ENCODE data around the gene YIPF2.
A peak's percentile ranks its signal among the peaks of the same experiment; 100 is the strongest.
"Not testable (repeated sequence)": the region's sequence is repeated elsewhere in the genome, so short reads cannot be mapped to it uniquely, and the experiment has no call there.

YIPF2 gene

DNA sequence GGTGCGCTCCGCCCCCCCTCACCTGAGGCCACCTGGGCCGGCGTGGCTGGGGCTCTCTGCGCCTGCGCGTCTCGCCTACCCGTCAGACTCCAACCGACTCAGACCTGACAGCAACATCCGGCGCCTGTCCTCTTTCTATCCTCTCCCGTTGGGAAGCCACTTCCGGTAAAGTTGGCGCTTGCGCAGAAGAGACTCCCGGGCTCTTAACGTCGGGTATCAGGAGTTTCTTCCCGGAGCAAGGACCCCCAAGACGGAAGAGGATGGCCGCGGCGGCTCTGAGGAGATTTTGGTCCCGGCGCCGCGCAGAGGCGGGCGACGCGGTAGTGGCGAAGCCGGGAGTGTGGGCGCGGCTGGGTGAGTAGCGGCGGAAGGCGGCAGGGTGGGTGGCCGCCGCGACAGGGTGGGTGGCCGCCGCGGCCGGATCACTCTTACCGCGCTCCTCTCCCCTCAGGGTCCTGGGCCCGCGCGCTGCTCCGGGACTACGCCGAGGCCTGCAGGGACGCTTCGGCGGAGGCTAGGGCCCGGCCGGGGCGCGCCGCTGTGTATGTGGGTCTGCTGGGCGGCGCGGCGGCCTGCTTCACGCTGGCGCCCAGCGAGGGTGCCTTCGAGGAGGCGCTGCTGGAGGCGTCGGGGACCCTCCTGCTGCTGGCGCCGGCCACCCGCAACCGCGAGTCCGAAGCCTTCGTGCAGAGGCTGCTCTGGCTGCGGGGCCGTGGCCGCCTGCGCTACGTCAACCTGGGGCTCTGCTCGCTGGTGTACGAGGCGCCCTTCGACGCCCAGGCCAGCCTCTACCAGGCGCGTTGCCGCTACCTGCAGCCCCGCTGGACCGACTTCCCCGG, at the start of gene YIPF2, which contains the start of gene TIMM29:
Gene YIPF2 (minus strand): TSS at position 77 of the 839 bp plus-strand sequence. CDS start 229 bp downstream, outside the sequence.
Gene TIMM29 (plus strand): TSS at position 249 of the 839 bp plus-strand sequence. CDS start 12 bp downstream, at position 261.
- peak; percentile 91 to 95 for DNase-seq (ENCODE audit: low read depth in 2 of 2)

- no peak for DNase-seq (ENCODE audit: low read depth in 2 of 2)
These were observed 49.3 kb upstream of the YIPF2 start for GRCh38 chr19:10977742-10978092.

- DNase-seq (ENCODE audit: low read depth in 2 of 2) = no peak
These were observed 47.9 kb upstream of the YIPF2 start for GRCh38 chr19:10976131-10976892.

DNA sequence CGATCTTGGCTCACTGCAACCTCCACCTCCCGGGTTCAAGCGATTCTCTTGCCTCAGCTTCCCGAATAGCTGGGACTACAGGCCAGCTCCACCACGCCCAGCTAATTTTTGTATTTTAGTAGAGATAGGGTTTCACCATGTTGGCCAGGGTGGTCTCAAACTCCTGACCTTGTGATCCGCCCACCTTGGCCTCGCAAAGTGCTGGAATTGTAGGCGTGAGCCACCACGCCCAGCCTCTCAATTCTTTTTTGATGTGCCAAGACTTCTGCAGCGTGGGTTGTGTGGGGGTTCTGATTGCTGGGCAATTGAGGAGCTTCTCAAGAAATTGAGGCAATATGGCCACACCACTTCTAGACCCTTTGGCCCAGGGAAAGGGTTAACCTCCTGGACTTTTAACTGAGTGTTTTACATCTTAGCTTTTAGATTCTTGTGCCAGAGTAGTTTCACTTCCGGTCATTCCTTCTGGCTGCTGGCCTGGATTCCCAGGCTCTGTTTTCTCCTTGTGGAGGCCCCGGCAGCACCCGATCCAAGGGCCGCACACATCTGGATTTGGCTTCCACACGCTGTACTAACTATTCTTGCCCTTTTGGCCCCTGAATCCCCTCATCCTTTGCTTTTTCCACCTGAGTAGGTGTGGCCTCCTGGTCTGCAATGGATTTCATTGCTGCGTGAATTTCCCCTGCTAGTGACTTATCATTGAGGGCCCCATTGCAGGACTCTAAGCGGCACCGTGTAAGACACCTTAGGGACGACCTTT, 47.1 kb upstream of the YIPF2 start:
- DNase-seq (ENCODE audit: low read depth in 2 of 2) = no peak

DNA sequence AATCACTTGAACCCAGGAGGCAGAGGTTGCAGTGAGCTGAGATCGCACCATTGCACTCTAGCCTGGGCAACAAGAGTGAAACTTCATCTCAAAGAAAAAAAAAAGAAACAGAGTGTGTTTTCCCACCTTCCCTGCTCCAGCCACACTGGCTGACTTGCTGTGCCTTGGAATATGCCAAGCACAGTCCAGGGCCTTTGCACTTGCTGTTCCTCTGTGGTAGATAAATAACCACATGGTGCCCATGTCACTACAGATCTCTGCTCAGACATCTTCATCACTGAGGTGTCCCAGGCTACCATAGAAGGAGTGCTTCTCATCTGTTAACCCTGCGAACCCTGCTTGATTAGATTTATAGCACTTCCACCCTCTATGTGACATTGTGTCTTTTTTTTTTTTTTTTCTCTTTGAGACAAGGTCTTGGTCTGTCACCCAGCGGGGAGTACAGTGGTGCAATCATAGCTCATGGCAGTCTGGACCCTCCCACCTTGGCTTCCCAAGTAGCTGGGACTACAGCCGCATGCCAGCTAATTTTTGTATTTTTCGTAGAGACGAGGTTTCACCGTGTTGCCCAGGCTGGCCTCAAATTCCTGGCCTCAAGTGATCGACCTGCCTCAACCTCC, 42.8 kb upstream of the YIPF2 start:
- DNase-seq (ENCODE audit: low read depth in 2 of 2) = no peak

DNA sequence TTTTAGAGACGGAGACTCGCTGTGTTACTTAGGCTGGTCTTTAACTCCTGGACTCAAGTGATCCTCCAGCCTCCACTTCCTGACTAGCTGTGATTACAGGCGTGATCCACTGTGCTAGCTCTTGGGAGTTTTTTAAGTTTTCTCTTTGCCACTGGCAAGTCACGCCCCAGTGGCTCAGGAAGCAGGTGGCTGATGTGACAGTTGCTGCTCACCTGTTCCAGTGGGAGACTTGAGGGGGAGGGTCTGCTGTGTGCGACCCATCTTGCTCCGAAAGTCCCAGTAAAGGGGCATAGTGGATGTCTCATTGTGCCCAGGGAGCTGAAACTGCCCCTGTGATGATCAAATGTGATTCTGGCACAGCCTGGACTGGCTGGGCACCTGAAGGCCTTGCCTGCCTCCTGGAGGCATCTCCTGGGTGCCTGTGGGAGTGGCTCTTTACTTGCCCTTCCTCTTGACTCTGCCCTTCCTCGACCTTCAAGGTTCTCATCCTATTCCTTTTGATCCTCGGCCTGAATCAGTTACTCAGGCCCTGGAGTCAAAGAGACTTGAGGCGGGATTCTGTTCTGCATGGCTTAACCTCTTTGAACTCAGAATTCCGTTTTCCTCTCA, 40.2 kb upstream of the YIPF2 start:
- no peak for DNase-seq (ENCODE audit: low read depth in 2 of 2)

DNA sequence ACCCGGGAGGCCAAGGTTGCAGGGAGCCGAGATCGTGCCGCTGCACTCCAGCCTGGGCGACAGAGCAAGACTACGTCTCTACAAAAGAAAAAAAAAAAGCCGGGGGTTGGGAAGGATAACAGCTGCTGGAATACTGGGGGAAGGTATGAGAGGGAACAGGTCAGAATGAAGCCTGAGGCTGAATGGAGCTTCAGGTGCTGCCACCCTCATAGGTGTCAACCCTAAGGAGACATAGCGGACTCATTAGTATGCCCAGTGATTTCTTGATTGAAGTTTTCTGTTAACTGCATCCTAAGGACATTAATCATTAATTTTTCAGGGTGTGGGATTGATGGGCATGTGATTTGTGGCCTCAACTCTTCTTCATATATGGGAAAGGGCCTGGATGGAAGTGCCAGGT, 38.4 kb upstream of the YIPF2 start:
- no peak for DNase-seq (ENCODE audit: low read depth in 2 of 2)

DNA sequence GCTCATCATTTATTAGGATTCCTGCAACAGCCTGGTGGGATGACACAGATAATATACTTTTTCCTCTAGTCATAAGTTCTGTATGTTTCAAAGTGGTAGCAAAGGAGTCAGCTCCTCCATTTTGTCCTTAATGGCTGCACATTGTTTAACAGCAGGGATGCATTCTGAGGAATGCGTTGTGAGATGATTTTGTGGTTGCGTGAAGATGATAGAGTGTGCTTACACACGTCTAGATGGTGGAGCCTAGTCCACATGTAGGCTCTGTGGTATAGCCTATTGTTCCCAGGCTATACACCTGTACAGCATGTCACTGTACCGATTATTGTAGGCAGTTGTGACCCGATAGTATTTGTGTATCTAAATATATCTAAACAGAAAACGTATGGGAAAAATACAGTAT, 37.0 kb upstream of the YIPF2 start:
- no peak for DNase-seq (ENCODE audit: low read depth in 2 of 2)

DNA sequence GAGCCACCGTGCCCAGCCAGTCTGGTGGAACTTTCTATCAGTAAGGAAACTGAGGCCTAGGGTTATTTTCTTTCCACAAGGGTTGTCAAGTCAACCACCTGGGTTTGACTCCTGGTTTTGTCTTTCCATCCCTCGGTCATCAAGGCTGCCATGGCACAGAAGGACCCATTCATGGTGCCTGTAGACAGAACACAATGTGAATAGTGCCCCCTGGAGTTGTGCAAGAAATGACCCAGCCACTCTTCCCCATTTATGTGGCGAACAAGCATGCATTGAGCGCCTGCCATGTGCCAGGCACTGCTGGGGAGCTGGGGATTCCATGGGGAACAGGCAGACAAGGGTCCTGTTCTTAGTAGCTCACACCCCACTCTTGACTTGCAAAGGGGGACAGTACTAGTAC, 36.5 kb upstream of the YIPF2 start:
- DNase-seq (ENCODE audit: low read depth in 2 of 2) = no peak

DNA sequence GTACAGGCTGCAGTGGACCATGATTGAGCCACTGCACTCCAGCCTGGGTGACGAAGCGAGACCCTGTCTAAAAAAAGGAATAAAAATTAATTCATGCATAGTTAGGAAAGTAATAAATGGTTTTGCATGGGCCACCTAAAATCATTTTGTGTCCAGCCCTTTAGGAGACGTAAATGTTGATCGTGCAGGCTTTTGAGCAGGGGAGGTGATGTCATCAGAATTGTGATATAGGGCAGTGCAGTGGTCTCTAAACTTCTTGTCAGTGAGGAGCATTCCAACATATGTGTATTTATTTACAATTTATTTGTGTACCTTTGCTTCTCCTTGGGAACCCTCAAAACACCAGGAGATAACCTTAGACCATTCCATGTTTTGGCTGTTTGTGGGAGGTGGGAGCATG, 35.4 kb upstream of the YIPF2 start:
- DNase-seq (ENCODE audit: low read depth in 2 of 2) = no peak

GRCh38 chr19:10962863-10963262, 34.4 kb upstream of the YIPF2 start:
- no peak for DNase-seq (ENCODE audit: low read depth in 2 of 2)

- no peak for DNase-seq (ENCODE audit: low read depth in 2 of 2)
These were observed 32.8 kb upstream of the YIPF2 start for GRCh38 chr19:10961073-10961860.

GRCh38 chr19:10960314-10961072, 32.1 kb upstream of the YIPF2 start, which contains the start of gene SMARCA4:
SMARCA4 (plus strand) TSS chr19:10961030; CDS start chr19:10984152, 23,122 bp downstream.
- DNase-seq (ENCODE audit: low read depth in 2 of 2) = peak; percentile 91 to 99

DNA sequence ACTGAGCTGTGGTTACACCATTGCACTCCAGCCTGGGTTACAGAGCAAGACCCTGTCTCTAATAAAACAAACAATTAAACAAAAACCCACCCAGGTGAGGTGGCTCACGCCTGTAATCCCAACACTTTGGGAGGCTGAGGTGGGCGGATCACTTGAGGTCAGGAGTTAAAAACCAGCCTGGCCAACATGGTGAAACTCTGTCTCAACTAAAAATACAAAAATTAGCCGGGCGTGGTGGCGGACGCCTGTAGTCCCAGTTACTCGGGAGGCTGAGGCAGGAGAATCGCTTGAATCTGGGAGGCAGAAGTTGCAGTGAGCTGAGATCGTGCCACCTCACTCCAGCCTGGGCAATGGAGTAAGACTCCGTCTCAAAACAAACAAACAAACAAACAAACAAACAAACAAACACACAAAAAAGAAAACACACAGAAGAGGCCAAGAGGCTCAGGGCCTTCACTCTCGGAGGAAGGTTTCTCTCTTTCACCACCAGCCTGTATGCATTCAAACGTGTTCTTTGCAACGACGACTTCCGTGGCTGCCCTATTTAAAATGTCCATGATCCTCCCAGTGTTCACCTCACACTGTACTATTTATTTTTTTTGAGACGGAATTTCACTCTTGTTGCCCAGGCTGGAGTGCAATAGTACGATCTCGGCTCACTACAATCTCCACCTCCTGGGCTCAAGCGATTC, 31.0 kb upstream of the YIPF2 start:
- DNase-seq (ENCODE audit: low read depth in 2 of 2) = not testable (repeated sequence)

- DNase-seq (ENCODE audit: low read depth in 2 of 2) = no peak
These were observed 24.4 kb upstream of the YIPF2 start for GRCh38 chr19:10952809-10953208.

GRCh38 chr19:10946958-10947657, 18.7 kb upstream of the YIPF2 start:
- DNase-seq (ENCODE audit: low read depth in 2 of 2) = no peak

- DNase-seq (ENCODE audit: low read depth in 2 of 2) = no peak
These were observed 16.8 kb upstream of the YIPF2 start for GRCh38 chr19:10945264-10945663.

DNA sequence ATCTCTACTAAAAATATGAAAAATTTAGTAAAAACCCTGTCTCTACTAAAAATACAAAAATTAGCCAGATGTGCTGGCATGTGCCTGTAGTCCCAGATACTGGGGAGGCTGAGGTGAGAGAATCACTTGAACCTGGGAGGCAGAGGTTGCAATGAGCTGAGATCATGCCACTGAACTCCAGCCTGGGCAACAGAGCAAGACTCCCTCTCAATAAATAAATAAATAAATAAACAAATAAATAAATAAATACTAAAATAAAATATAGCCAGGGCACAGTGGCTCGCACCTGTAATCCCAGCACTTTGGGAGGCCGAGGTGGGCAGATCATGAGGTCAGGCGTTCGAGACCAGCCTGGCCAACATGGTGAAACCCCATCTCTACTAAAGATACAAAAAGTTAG, 15.0 kb upstream of the YIPF2 start:
- not testable (repeated sequence) for DNase-seq (ENCODE audit: low read depth in 2 of 2)

Data from stimulated activated CD8-positive, alpha-beta memory T cell treated with anti-CD3 and anti-CD28 coated beads, Interleukin-7, amount 100 ng/mL, for 4 hours (primary cell).